ENCODE results near the gene ADNP. TPM values are rescaled to one million over a fixed set of nuclear protein-coding genes. Genes with fewer than 3 reads are reported as not detected.
A peak's percentile ranks its signal among the peaks of the same experiment; 100 is the strongest.

ADNP gene
- total and polyA plus RNA-seq, 7 donors = 13.3 to 40.1 (median 34.2) TPM

GRCh38 chr20:50918403-50918802, 12.8 kb downstream of the ADNP start:
- Histone ChIP-seq H3K4me1 (peaks cover 83% of the 10 kb centered on the region), H3K9me3 (no peaks in the 10 kb centered on the region), H3K27me3 (ENCODE audit: insufficient read depth in 3 of 3, low read length in 2 of 3) (no peaks in the 10 kb centered on the region), H3K27ac (peak overlapping the region; percentile 54), H3K4me3 (no peak overlapping the region), H3K36me3 (ENCODE audit: insufficient read depth in 1 of 2, low read depth in 1 of 2) (no peaks in the 10 kb centered on the region)
- 27 to 30% (median 29%) methylated on average over 3 of the region's 3 CpGs for WGBS, 3 donors
- DNase-seq = no peak
- TF ChIP-seq CTCF (IDR thresholded peaks at IDR 0.05) = no peak
- intact Hi-C loops (cut with DNase I) = loop anchor here (5.0 to 10.0 kb wide), 2 partner anchors 39 to 104 kb away; partner anchors contain the start of genes DPM1 (in 1 of the 2) and MOCS3 (in 1 of the 2)
- peak; percentile 45 to 69 (median 52) for ATAC-seq

- peak overlapping the region; percentile 13 for H3K27ac ChIP-seq
- WGBS, 3 donors = 62 to 89% (median 78%) methylated on average over 3 of the region's 3 CpGs
These were observed 14.3 kb downstream of the ADNP start for GRCh38 chr20:50916934-50917333.

GRCh38 chr20:50916257-50916656, 15.0 kb downstream of the ADNP start:
- Histone ChIP-seq H3K36me3 (ENCODE audit: insufficient read depth in 1 of 2, low read depth in 1 of 2) (no peaks in the 10 kb centered on the region), H3K4me3 (no peak overlapping the region), H3K27ac (peak overlapping the region; percentile 13), H3K9me3 (no peaks in the 10 kb centered on the region), H3K4me1 (peaks cover 85% of the 10 kb centered on the region), H3K27me3 (ENCODE audit: insufficient read depth in 3 of 3, low read length in 2 of 3) (no peaks in the 10 kb centered on the region)
- intact Hi-C loops (cut with DNase I) = loop anchor here (5.0 to 10.0 kb wide), 2 partner anchors 41 to 101 kb away; partner anchors contain the start of genes DPM1 (in 1 of the 2) and MOCS3 (in 1 of the 2)
- peak; percentile 59 to 77 (median 68) for ATAC-seq
- TF ChIP-seq CTCF (IDR thresholded peaks at IDR 0.05) = no peak
- 28 to 33% (median 29%) methylated on average over 5 of the region's 5 CpGs for WGBS, 3 donors
- no peak for DNase-seq

More at GRCh38 chr20:50916934-50917333, 14.3 kb downstream of the ADNP start:
- no peaks in the 10 kb centered on the region for H3K9me3 ChIP-seq
- DNase-seq = no peak
- intact Hi-C loops (cut with DNase I) = loop anchor here (5.0 to 10.0 kb wide), 2 partner anchors 40 to 102 kb away; partner anchors contain the start of genes DPM1 (in 1 of the 2) and MOCS3 (in 1 of the 2)
- H3K36me3 ChIP-seq (ENCODE audit: insufficient read depth in 1 of 2, low read depth in 1 of 2) = no peaks in the 10 kb centered on the region
- peaks cover 81% of the 10 kb centered on the region for H3K4me1 ChIP-seq
- no peak for TF ChIP-seq CTCF (IDR thresholded peaks at IDR 0.05)
- no peak overlapping the region for H3K4me3 ChIP-seq
- H3K27me3 ChIP-seq (ENCODE audit: insufficient read depth in 3 of 3, low read length in 2 of 3) = no peaks in the 10 kb centered on the region
- no peak for ATAC-seq

DNA sequence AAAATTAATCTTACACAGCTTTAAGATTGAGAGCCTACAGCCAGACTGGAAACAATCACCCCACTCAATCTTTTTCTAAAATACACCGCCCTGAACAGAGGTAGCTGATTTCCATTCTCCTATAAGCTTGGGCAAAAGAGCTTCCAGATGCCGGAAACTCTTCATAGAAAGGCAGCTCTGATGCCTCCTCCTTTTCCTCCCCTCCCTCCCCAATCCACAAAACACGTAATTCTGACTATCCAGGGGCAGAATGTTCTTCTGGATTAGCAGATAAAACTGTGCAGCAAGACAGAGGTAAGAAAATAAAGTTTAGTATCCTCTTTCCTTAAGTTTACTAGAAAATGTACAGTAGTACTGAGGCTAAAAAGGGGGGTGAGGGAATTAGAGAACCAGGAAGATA, 15.8 kb downstream of the ADNP start:
- WGBS, 3 donors = 57 to 60% (median 59%) methylated on average over 3 of the region's 3 CpGs
- DNase-seq (no peak), ATAC-seq (no peak)
- no peak for TF ChIP-seq CTCF (IDR thresholded peaks at IDR 0.05)
- Histone ChIP-seq H3K36me3 (ENCODE audit: insufficient read depth in 1 of 2, low read depth in 1 of 2) (no peaks in the 10 kb centered on the region), H3K4me1 (peaks cover 88% of the 10 kb centered on the region), H3K9me3 (no peaks in the 10 kb centered on the region), H3K27ac (peak overlapping the region; percentile 13), H3K27me3 (ENCODE audit: insufficient read depth in 3 of 3, low read length in 2 of 3) (no peaks in the 10 kb centered on the region), H3K4me3 (no peak overlapping the region)
- intact Hi-C loops (cut with DNase I) = loop anchor here (5.0 to 10.0 kb wide), 2 partner anchors 42 to 101 kb away; partner anchors contain the start of genes DPM1 (in 1 of the 2) and MOCS3 (in 1 of the 2)
